ENCODE results near the gene FCER2.
"Not testable (repeated sequence)": the region's sequence is repeated elsewhere in the genome, so short reads cannot be mapped to it uniquely, and the experiment has no call there.

FCER2 gene, protein sequence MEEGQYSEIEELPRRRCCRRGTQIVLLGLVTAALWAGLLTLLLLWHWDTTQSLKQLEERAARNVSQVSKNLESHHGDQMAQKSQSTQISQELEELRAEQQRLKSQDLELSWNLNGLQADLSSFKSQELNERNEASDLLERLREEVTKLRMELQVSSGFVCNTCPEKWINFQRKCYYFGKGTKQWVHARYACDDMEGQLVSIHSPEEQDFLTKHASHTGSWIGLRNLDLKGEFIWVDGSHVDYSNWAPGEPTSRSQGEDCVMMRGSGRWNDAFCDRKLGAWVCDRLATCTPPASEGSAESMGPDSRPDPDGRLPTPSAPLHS

DNA sequence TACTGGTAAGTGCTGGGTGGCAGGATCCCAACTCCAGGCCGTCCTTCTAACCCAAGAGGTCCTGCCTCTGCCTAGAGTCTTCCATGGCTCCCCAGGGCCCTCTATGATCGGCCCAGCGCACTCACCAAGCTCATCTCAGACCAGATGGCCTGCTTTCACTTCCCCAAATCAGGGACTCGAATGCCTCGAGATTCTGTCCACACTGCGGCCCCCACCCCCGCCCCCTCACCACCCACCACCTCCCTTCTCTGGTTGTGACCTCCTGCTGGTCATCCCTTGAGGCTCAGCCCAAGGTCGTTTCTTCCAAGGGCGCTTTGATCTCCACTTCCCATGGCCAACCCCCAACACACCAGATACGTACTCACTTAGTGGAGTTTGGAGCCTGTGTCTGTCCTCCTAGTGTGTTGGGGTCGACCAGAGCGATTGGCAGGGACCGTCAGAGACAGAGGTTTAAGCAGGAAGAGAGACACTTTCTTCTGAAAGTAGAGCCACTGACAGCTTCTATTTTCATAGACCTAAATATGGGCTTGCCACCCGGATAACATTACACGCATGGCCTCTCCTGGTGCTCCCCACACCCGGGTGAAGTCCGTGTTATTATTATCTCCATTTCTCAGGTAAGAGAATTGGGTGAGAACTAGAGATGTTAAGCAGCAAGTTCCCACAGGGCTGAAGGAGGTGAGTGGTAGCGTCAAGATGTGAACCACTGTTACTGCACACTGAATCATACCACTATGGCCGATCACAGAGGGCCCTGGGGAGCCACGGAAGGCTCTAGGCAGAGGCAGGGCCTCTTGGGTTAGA, at the start of gene FCER2:
TSS of gene FCER2 (minus strand) at position 478 of the 804 bp plus-strand sequence. CDS start 2,371 bp downstream, outside the sequence.
- in situ Hi-C loops (cut with MboI; ENCODE audit: low pct_unique_long_range_greater_than_20kb, low sequenced_read_pairs) = no loop called here
- no peak for DNase-seq

GRCh38 chr19:7751157-7751783, 49.3 kb upstream of the FCER2 start:
- in situ Hi-C loops (cut with MboI; ENCODE audit: low pct_unique_long_range_greater_than_20kb, low sequenced_read_pairs) = no loop called here

DNA sequence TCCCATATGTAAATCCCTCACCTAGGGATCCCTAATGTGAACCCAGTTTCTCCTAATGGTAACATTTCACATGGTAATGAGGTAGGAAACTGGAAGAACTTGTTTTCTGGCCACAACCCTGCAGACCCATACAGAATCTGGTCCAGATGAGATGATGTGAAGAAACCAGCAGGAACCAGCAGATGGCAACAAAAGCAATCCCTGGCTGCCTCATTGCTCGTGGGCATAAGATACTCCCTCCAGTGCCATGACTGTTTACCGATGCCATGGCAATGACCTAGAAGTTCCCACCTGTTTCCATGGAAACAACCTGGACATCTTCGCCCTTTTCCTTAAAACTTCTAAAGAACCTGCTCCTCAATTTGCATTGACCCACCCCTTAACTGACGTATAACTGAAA, 46.8 kb upstream of the FCER2 start:
- in situ Hi-C loops (cut with MboI; ENCODE audit: low pct_unique_long_range_greater_than_20kb, low sequenced_read_pairs) = no loop called here
- peak; percentile 35 for DNase-seq

More at GRCh38 chr19:7751157-7751783, 49.3 kb upstream of the FCER2 start:
- no peak for DNase-seq

GRCh38 chr19:7748171-7748570, 46.2 kb upstream of the FCER2 start:
- in situ Hi-C loops (cut with MboI; ENCODE audit: low pct_unique_long_range_greater_than_20kb, low sequenced_read_pairs) = no loop called here
- no peak for DNase-seq

GRCh38 chr19:7746903-7747884, 45.3 kb upstream of the FCER2 start, which contains the start of gene CD209:
Gene CD209, minus strand, starts transcription at chr19:7747534. Its CDS starts 23 bp downstream, at chr19:7747511.
- in situ Hi-C loops (cut with MboI; ENCODE audit: low pct_unique_long_range_greater_than_20kb, low sequenced_read_pairs) = no loop called here
- peak; percentile 39 for DNase-seq

DNA sequence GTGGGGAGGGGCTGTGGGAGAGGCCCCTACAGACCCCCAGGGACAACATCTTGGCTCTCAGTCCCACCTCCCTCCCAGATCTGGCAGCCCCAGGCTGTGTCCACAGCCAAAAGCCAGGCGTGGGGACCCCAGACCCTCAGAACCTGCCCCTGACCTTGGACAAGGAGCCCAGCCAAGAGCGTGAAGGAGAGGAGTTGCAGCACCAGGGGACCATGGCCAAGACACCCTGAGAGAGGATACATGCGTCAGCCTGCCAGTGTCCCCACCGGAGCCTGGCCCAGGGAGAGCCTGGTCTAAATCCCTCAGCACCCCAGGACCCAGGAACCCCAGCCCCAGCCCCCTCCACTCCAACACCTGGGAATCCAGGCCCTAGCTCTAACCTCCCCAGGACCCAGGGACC, 44.4 kb upstream of the FCER2 start:
- in situ Hi-C loops (cut with MboI; ENCODE audit: low pct_unique_long_range_greater_than_20kb, low sequenced_read_pairs) = not testable (repeated sequence)

GRCh38 chr19:7744871-7745650, 43.1 kb upstream of the FCER2 start:
- DNase-seq = no peak
- in situ Hi-C loops (cut with MboI; ENCODE audit: low pct_unique_long_range_greater_than_20kb, low sequenced_read_pairs) = no loop called here

More for the DNA sequence above, 44.4 kb upstream of the FCER2 start:
- not testable (repeated sequence) for DNase-seq

GRCh38 chr19:7744199-7744786, 42.4 kb upstream of the FCER2 start:
- DNase-seq = no peak
- in situ Hi-C loops (cut with MboI; ENCODE audit: low pct_unique_long_range_greater_than_20kb, low sequenced_read_pairs) = no loop called here

- DNase-seq = no peak
- in situ Hi-C loops (cut with MboI; ENCODE audit: low pct_unique_long_range_greater_than_20kb, low sequenced_read_pairs) = no loop called here
Observed at GRCh38 chr19:7743425-7743841, 41.5 kb upstream of the FCER2 start.

DNA sequence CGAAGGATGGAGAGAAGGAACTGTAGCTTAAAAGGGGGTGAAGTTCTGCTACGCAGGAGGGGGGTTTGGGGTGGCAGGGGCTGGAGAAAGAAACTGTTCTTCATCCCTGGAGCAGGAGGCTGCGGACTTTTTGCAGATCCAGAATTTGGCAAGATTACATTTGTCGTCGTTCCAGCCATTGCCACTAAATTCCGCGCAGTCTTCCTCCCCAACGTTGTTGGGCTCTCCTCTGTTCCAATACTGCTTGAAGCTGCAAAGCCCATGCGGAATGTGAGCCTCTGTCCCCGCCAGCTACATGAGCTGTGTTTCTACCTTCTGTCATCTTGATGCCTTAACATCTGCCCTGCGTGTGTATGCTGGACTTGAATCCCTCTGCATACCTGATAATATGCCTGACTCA, 41.1 kb upstream of the FCER2 start:
- DNase-seq = no peak
- in situ Hi-C loops (cut with MboI; ENCODE audit: low pct_unique_long_range_greater_than_20kb, low sequenced_read_pairs) = no loop called here

DNA sequence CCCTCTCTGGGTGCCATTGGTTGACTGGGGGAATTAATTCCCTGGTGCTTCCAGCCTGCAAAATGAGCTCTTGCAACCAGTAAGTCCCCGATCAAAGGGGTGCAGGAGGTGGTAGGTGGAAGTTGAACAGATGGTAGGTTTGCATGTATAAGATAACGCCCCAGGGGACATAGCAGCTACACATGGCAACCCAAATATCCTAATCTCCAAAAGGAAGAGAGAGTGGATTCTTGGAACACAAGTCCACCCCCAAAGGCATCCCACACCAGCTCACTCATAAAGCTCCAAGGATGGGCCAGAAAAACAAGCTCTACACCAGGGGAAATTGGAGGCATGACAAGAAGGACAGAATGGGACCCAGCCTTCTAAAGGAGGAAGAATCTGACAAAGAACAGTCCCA, 40.6 kb upstream of the FCER2 start:
- in situ Hi-C loops (cut with MboI; ENCODE audit: low pct_unique_long_range_greater_than_20kb, low sequenced_read_pairs) = no loop called here
- no peak for DNase-seq

DNA sequence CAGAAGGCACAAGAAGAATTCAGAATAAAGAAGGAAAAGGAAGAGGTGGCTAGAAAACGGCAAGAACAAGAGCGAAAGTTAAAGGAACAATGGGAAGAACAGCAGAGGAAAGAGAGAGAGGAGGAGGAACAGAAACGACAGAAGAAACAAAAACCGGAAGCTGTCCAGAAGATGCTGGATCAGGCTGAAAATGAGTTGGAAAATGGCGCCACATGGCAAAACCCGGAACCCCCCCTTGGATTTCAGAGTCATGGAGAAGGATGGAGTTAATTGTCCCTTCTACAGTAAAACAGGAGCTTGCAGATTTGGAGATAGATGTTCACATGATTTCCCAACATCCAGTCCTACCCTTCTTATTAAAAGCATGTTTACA, 38.7 kb upstream of the FCER2 start:
- no peak for DNase-seq
- in situ Hi-C loops (cut with MboI; ENCODE audit: low pct_unique_long_range_greater_than_20kb, low sequenced_read_pairs) = no loop called here

- DNase-seq = no peak
- in situ Hi-C loops (cut with MboI; ENCODE audit: low pct_unique_long_range_greater_than_20kb, low sequenced_read_pairs) = no loop called here
Observed at GRCh38 chr19:7739801-7740681, 38.1 kb upstream of the FCER2 start.

DNA sequence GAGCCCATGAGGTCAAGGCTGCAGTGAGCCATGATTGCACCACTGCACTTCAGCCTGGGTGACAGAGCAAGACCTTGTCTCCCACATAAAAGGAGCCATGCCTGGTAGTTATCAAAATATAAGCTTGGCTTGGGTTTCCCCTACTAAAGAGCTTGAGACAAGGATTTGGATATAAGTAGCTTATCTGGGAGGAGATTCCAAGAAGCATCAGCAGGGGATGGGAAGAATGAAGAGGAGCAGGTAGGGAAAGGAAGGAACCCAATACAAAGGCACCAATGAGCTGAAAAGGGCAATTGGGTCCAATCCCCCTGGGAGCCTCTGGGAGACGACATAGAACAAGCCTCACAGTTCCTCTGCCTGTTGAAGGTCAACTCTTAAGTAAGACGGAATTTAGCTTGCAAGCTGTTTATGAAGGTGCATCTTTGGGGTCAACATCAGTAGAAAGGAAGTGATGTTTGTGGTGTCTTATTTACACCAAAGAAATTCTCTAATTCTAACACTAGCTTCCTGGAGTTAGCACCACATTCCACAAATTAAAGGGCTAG, 37.4 kb upstream of the FCER2 start:
- in situ Hi-C loops (cut with MboI; ENCODE audit: low pct_unique_long_range_greater_than_20kb, low sequenced_read_pairs) = no loop called here
- no peak for DNase-seq

DNA sequence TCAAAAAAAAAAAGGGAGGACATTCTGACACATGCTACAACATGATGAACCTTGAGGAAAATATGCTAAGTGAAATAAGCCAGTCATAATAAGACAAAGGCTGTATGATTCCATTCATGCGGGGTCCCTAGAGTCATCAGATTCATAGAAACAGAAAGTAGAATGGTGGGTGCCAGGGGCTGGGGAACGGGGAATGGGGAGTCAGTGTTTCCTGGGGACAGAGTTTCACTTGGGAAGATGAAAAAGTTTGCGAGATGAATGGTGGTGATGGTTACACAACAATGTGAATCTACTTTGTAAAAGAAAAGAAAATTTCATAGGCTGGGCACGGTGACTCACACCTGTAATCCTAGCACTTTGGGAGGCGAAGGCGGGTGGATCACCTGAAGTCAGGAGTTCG, 36.1 kb upstream of the FCER2 start:
- in situ Hi-C loops (cut with MboI; ENCODE audit: low pct_unique_long_range_greater_than_20kb, low sequenced_read_pairs) = no loop called here
- no peak for DNase-seq

DNA sequence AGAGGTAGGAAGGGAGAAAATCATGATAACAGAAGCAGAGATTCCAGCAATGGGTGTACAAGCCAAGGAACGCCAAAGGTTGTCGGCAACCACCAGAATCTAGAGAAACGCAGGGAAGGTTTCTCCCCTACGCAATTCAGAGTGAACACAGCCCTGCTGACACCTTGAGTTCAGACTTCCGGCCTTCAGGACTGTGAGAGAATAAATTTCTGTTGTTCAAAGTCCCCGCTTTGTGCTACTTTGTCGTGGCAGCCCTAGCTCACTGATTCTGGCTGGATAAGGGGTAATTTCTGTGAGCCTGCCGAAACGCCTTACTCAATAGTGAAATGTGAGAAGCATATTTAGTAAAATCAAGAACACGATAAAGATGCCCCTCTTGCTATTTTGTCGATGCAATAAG, 35.3 kb upstream of the FCER2 start:
- no peak for DNase-seq
- in situ Hi-C loops (cut with MboI; ENCODE audit: low pct_unique_long_range_greater_than_20kb, low sequenced_read_pairs) = no loop called here

- no peak for DNase-seq
- in situ Hi-C loops (cut with MboI; ENCODE audit: low pct_unique_long_range_greater_than_20kb, low sequenced_read_pairs) = no loop called here
Observed at GRCh38 chr19:7736148-7736547, 34.2 kb upstream of the FCER2 start.
